ENCODE data around the gene FBXL20. TPM values are rescaled to one million over a fixed set of nuclear protein-coding genes. Genes with fewer than 3 reads are reported as not detected.

Gene FBXL20
- total RNA-seq, 1 donor from 2014 or later, result 14.2 TPM

DNA sequence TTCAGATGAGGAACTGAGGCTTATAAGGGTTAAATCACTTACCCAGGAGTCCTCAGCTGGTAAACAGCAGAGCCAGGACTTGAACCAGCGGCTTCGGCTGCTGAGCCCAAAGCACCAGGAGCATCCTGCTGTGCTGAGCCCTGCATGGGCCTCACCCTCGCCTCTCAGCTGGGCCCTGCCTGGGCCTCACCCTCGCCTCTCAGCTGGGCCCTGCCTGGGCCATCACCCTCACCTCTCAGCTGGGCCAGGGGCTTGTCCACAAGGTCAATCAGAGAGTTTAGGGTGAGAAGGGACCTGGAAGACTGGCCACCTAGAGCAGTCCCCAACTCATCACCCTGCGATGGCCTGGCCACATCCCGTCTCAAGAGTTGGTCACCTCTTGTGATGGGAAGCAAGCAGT, 179.9 kb downstream of the FBXL20 start:
- Histone ChIP-seq H3K4me1 (peaks cover 37% of the 10 kb centered on the region), H3K4me3 (no peak overlapping the region), H3K27me3 (ENCODE audit: low read depth) (peaks cover 36% of the 10 kb centered on the region), H3K27ac (replicated peaks) (no peak overlapping the region), H3K9me3 (replicated peaks) (no peaks in the 10 kb centered on the region), H3K36me3 (no peaks in the 10 kb centered on the region)
- intact Hi-C loops (cut with micrococcal nuclease), result no loop called here
- no peak for DNase-seq
- TF ChIP-seq, protein P1, sequence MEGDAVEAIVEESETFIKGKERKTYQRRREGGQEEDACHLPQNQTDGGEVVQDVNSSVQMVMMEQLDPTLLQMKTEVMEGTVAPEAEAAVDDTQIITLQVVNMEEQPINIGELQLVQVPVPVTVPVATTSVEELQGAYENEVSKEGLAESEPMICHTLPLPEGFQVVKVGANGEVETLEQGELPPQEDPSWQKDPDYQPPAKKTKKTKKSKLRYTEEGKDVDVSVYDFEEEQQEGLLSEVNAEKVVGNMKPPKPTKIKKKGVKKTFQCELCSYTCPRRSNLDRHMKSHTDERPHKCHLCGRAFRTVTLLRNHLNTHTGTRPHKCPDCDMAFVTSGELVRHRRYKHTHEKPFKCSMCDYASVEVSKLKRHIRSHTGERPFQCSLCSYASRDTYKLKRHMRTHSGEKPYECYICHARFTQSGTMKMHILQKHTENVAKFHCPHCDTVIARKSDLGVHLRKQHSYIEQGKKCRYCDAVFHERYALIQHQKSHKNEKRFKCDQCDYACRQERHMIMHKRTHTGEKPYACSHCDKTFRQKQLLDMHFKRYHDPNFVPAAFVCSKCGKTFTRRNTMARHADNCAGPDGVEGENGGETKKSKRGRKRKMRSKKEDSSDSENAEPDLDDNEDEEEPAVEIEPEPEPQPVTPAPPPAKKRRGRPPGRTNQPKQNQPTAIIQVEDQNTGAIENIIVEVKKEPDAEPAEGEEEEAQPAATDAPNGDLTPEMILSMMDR (IDR thresholded peaks at IDR 0.05; ENCODE audit: borderline replicate concordance), result no peak

DNA sequence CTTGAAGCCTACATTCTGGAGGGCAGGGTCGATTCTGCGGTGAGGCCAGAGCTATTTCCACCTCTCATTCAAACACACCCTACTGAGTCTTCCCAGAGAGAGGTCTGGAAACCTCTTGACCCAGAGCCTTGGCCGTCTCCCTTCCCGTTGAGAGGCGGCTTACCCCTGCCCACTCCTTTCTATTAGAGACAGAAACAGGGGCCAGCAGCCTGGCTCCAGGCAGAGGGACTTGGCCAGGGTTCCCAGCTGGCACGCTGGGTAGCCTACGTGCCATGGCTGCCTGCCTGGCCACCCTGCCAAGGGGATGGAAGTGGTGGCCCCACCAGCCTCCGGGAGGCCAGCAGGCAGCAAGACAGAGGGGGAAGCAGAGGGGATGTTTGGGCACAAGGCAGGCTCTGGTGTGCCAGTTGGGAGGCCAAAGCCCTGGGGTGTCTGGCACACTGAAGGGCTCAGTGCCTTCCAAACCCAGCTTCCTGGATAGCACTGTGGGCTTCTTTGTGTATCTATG, 181.7 kb downstream of the FBXL20 start:
- TF ChIP-seq, protein P1 (IDR thresholded peaks at IDR 0.05; ENCODE audit: borderline replicate concordance), result no peak
- H3K4me1 ChIP-seq, result peaks cover 19% of the 10 kb centered on the region
- DNase-seq, result peak; percentile 60

DNA sequence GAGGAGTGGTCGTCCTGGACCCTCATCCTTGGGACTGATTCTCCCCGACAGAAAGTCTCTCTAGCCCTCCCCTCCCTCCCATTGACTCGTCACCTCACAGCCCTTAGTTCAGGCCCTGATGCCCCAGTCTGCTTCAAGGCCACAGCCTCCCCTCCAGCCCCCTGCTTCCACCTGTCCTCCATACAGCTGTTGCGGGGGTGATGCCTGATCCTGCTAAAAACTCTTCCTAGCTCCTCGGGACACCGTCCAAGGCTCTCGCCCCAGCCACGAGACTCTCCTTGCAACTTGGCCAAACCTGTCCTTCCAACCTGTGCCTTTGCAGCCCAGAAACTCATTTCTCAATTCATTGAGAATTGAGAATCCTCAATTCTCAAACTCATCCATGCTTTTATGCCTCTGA, 182.5 kb downstream of the FBXL20 start:
- Histone ChIP-seq H3K4me3 (no peak overlapping the region), H3K36me3 (no peaks in the 10 kb centered on the region), H3K27ac (replicated peaks) (peak overlapping the region; percentile 72), H3K4me1 (peaks cover 17% of the 10 kb centered on the region), H3K9me3 (replicated peaks) (no peaks in the 10 kb centered on the region), H3K27me3 (ENCODE audit: low read depth) (peaks cover 29% of the 10 kb centered on the region)
- no peak for DNase-seq
- intact Hi-C loops (cut with micrococcal nuclease), result no loop called here
- TF ChIP-seq, protein P1 (IDR thresholded peaks at IDR 0.05; ENCODE audit: borderline replicate concordance), result no peak

More for the DNA sequence above, 181.7 kb downstream of the FBXL20 start:
- intact Hi-C loops (cut with micrococcal nuclease), result no loop called here
- Histone ChIP-seq H3K27me3 (ENCODE audit: low read depth) (peaks cover 31% of the 10 kb centered on the region), H3K27ac (replicated peaks) (peak overlapping the region; percentile 72), H3K36me3 (no peaks in the 10 kb centered on the region), H3K4me3 (no peak overlapping the region), H3K9me3 (replicated peaks) (no peaks in the 10 kb centered on the region)

DNA sequence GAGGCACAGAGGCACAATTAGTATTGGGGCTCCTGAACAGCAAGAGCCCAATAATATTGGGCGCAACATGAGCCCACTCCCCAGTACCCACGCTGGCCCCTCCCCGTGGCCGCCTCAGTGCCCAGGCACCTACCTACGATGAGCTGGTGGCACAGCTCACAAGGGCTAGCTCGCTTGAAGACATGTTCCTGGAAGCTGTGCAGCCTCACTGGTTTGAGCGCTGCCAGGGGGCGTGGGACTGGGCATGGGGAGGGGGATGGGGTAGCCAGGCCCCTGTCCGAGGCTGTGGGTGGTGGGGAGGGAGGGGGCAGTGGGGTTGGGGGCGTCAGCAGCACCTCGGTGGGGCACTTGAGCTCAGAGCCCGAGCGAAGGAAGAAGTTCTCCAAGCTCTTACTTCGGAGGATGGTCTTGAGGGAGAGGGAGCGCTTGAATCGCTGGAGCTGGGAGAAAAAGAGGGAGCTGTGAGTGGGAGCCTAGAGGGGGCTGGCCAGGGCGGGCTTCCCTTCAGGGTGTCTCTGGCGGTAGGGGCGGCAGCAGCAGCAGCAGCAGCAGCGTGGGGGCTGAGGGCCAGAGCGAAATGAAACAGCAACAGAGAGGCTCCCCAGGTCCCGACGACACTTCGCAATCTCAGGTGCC, 183.6 kb downstream of the FBXL20 start:
- no peaks in the 10 kb centered on the region for H3K9me3 ChIP-seq (replicated peaks)
- no peak overlapping the region for H3K27ac ChIP-seq (replicated peaks)
- DNase-seq, result no peak
- H3K36me3 ChIP-seq, result no peaks in the 10 kb centered on the region
- H3K4me3 ChIP-seq, result no peak overlapping the region
- peaks cover 33% of the 10 kb centered on the region for H3K27me3 ChIP-seq (ENCODE audit: low read depth)
- TF ChIP-seq, protein P1 (IDR thresholded peaks at IDR 0.05; ENCODE audit: borderline replicate concordance), result no peak
- peaks cover 18% of the 10 kb centered on the region for H3K4me1 ChIP-seq
- intact Hi-C loops (cut with micrococcal nuclease), result no loop called here

DNA sequence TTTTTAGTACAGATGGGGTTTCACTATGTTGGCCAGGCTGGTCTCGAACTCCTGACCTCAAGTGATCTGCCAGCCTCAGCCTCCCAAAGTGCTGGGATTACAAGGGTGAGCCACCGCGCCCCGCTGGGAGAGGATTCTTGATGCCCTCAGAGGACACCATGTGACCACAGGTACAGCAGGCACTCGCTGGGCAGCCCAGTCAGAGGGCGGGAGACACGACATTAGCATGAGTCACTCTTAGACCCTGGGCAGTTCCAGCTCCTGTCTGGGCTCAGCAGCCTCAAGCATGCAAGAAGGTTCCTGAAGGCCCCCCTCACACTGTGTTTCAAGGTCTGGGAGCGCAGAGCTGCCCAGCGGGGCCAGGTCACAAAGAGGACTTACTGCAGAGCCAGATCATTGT, 187.6 kb downstream of the FBXL20 start:
- no peak overlapping the region for H3K27ac ChIP-seq (replicated peaks)
- intact Hi-C loops (cut with micrococcal nuclease), result no loop called here
- TF ChIP-seq, protein P1 (IDR thresholded peaks at IDR 0.05; ENCODE audit: borderline replicate concordance), result no peak

More for the DNA sequence above, 187.6 kb downstream of the FBXL20 start:
- Histone ChIP-seq H3K9me3 (replicated peaks) (no peaks in the 10 kb centered on the region), H3K27me3 (ENCODE audit: low read depth) (peaks cover 48% of the 10 kb centered on the region), H3K4me1 (peaks cover 33% of the 10 kb centered on the region), H3K36me3 (no peaks in the 10 kb centered on the region), H3K4me3 (no peak overlapping the region)
- no peak for DNase-seq

Measured in left ventricle myocardium inferior (tissue), 1 donor.